Measurements from ENCODE around the gene PDXK.

The PDXK gene

GRCh38 chr21:43743947-43744346 lies 25.0 kb downstream of the PDXK start:
- DNase-seq (ENCODE audit: low read depth), result no peak

GRCh38 chr21:43744725-43745124 lies 25.8 kb downstream of the PDXK start:
- no peak for DNase-seq (ENCODE audit: low read depth)

GRCh38 chr21:43745772-43746517 lies 27.0 kb downstream of the PDXK start:
- no peak for DNase-seq (ENCODE audit: low read depth)

GRCh38 chr21:43748622-43749021 lies 29.7 kb downstream of the PDXK start:
- no peak for DNase-seq (ENCODE audit: low read depth)

GRCh38 chr21:43749651-43750262 lies 30.8 kb downstream of the PDXK start:
- DNase-seq (ENCODE audit: low read depth), result no peak

- DNase-seq (ENCODE audit: low read depth), result no peak
Observed at GRCh38 chr21:43750339-43751033, 31.6 kb downstream of the PDXK start.

GRCh38 chr21:43751955-43752591 lies 33.1 kb downstream of the PDXK start:
- no peak for DNase-seq (ENCODE audit: low read depth)

GRCh38 chr21:43752758-43753438 lies 34.0 kb downstream of the PDXK start:
- DNase-seq (ENCODE audit: low read depth), result no peak

GRCh38 chr21:43753439-43753799 lies 34.5 kb downstream of the PDXK start:
- no peak for DNase-seq (ENCODE audit: low read depth)

GRCh38 chr21:43754948-43755781 lies 36.2 kb downstream of the PDXK start:
- no peak for DNase-seq (ENCODE audit: low read depth)

- no peak for DNase-seq (ENCODE audit: low read depth)
Observed at GRCh38 chr21:43755820-43756594, 37.1 kb downstream of the PDXK start.

- no peak for DNase-seq (ENCODE audit: low read depth)
Observed at GRCh38 chr21:43757601-43758000, 38.7 kb downstream of the PDXK start.

GRCh38 chr21:43758111-43758641 lies 39.2 kb downstream of the PDXK start:
- DNase-seq (ENCODE audit: low read depth), result peak; percentile 88

GRCh38 chr21:43758811-43759210 lies 39.9 kb downstream of the PDXK start:
- DNase-seq (ENCODE audit: low read depth), result peak; percentile 71

- DNase-seq (ENCODE audit: low read depth), result no peak
Observed at GRCh38 chr21:43759651-43760050, 40.7 kb downstream of the PDXK start.

GRCh38 chr21:43760391-43760958 lies 41.5 kb downstream of the PDXK start:
- DNase-seq (ENCODE audit: low read depth), result no peak

- no peak for DNase-seq (ENCODE audit: low read depth)
Observed at GRCh38 chr21:43761886-43762285, 43.0 kb downstream of the PDXK start.

GRCh38 chr21:43762303-43763128 lies 43.6 kb downstream of the PDXK start:
- DNase-seq (ENCODE audit: low read depth), result no peak
